Germinal center (tissue), 1 donor: ENCODE data around the gene SMTNL2.

Source experiments
- DNase-seq: peaks from one replicate; pipeline ENCODE4 v3.0.0; 2012; ENCODE audit warnings: mixed read lengths, low spot score

The SMTNL2 gene

DNA sequence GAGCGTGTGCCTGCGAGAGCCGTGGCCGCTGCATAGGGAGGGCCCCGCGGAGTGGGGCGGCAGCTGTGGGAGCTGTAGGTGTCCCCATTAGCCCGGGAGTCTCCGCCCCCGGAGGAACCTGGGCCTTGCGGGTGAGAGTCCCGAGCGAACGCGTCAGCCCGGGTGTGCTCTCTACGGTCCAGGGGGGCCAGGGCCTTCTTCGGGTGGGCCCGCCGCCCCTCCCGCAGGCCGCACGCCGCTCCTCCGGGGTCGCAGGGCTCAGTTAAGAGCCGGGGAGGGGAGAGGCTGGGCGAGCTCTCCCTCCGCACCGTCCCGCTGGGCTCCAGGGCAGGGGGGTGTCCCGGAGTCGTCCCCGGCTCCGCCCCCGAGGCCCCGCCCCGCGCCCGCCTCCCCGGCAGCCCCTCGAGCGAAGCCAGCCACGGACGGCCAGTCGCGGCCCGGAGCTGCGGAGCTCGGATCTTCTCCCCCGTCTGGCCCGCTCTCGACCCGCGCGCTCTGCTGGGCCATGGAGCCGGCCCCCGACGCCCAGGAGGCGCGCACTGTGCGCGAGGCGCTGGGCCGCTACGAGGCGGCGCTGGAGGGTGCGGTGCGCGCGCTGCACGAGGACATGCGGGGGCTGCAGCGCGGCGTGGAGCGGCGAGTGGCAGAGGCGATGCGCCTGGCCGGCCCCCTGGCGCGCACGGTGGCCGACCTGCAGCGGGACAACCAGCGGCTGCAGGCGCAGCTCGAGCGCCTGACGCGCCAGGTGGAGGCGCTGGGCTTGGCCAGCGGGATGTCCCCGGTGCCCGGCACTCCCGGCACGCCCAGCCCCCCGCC, at the start of gene SMTNL2:
TSS of gene SMTNL2 (plus strand) at position 429 of the 816 bp plus-strand sequence. CDS start at position 506, 77 bp downstream.
- DNase-seq: peak; percentile 50

DNA sequence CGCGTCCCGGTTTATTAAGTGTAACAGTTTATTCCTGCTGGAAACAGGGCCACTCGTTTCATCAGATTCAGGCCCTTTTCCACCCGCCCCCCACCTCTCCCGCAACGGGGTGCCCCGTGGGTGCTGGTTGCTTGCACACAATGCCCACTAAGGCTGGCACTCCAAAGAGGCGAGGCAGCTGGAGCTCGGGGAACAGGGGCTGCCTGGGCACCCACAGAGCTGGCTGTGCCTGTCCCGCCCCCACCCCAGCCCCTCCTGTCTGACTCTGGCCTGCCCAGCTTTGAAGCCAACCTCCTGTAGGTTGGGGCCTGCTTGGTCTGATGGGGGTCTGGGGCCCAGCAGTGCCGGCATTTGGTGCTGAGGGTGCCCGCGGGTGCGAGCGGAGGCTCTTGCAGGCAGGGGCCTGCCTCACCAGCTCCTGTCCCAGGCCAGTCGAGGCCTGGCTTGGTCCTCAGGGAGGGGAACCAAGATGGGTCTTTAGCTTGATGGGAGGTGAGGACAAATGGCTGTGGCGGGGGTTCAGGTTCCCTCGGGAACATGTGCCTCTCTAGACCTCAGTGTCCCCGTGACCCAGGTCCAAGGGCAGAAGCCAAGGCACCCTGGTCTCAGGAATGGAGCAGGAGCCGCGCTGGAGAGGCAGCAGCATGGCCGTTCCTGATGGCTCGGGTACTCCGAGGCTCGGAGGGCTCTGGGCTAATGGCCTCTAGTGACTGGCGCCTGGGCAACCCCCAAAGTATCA, 49.2 kb upstream of the SMTNL2 start:
- no peak for DNase-seq

DNA sequence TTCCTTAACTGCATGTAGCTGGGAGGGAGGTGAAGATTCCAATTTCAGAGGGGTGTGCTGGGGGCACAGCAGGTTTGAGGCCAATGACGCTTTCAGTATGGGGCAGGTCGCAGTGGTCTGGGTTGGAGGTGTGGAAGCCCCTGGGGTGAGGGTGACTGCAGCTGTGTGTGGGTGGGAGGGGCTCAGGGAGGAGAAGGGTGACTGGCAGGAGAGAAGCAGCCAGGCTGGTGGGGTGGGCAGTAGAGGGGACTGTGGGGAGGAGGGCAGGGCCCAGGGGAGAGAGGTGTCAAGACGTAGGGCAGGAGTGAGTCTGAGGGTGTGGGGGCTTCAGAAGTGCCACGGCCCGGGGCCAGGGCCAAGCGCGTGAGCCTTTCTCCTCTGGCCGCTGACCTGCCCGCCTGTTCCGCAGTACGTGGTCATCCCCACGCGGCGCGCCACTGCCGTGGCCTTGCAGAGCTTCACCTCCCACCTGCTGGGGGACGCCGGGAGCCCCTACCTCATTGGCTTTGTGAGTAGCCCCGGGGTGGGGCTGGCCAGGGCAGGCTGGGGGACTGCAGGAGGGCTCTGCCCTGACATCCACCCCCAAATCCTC, 48.6 kb upstream of the SMTNL2 start:
- no peak for DNase-seq

DNA sequence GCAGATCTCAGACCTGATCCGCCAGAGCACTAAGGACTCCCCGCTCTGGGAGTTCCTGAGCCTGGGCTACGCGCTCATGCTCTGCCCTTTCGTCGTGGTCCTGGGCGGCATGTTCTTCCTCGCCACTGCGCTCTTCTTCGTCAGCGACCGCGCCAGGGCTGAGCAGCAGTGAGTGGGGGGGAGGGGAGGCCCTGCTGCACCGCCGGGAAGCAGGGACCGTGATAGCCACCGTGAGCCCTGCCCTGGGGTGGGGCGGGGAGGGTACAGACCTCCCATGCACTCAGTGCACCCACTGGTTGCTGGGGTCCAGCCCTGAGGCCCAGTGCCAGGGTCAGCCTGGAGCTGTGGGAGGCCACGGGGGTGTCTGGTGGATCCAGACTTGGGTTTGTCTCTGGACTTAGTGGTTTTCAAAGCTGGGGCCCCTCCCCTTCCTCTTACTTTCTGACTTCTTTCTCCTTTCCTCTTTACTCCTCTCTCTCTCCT, 48.0 kb upstream of the SMTNL2 start:
- DNase-seq: no peak

DNA sequence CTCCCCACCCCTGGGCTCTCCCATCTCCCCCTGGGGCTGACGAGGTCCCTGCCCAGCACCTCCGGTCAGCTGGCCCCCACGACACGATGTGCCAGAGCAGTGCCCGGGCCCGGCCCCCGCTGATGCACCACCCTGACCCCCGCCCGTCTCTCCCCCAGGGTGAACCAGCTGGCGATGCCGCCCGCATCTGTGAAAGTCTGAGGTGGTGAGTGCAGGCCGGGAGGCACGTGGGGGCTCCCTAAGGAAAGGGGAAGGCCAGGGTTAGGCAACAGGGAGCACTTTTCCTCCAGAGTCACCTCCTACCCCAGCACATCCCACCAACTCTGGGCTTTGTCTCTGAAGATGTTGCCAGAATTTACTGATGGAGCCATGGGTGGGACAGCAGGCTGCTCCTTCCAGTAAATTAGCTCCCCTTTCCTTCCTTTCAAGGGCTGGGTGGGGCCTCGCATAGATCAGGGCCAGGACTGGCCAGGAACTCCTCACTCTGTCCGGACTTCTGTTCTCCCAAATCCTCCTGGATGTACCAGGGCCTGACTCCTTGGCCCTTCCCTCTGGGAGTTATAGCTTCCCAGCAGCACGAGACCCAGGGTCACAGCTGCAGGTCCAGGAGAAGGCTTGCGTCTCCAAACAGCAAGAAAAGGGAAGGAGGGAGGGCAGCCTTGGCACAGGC, 47.5 kb upstream of the SMTNL2 start:
- DNase-seq: no peak

DNA sequence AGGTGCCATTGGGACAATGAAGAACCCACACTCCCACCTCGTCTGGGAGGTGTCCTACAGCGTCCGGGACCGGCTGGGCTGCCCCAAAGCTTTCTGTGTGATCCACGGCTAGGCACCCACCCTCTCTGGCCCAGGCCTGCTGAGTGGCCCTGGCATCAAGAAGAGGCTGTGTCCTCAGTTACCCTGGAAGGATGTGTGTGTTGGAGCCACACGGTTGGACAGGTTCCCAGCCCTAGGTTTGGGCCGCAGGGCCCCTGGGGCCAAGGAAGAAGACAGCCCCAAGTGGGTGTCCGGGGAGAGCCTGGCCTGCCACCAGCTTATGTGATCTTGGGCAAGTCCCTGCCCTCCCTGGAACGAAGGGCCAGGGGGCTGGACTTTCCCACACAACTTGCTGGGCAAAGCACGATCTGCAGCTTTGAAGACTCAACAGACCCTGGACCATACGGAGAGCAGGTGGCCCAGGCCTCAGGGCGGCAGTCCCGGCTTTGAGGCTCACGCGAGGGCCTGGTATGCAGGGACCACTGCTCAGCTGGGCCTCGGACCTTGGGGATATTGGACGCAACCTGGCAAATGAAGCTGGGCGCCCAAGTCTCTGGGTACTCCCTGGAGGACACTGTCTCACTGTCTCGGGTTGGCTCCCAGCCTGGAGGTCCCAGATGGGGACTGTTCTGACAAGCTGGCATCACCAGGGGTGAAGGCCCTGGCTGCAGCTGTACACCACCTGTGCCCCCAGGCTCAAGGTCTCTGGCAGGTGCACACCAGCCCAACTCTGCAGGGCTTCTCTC, 46.7 kb upstream of the SMTNL2 start:
- no peak for DNase-seq

DNA sequence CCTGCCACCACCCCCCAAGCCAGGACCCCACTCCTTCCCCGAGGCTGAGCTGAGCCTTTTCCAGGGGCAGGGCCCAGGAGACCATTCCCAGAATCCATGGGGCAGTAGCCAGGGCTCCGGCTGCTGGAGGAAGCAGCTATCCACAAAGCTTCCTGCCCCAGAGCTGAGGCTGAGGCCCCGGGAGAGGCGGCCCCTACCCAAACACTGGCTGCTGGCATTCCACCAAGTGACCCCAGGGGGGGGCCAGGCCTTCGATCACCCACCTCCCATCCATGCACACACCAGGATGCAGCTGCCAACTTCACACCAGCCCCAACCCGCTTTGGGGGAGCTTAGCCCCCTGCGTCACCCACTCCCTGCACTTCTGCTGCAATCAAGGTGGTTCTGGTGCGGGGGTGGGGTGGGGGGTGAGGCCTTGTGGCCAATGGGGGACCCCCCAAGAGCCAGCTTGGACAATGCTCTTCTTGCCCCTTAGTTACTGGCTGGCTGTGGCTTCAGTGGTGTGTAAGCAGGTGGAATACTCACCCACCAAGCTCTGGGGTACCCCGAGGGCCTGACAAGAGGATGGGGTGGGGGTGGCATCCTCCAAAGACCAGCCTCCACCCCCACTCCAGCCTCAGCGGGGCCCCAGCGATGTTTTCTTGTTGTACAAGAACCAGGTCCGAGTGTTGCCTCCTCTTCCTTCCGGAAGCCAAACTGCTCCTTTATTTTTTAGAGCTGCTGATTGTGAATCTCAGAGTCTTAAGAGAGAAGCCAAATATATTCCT, 45.9 kb upstream of the SMTNL2 start:
- no peak for DNase-seq

DNA sequence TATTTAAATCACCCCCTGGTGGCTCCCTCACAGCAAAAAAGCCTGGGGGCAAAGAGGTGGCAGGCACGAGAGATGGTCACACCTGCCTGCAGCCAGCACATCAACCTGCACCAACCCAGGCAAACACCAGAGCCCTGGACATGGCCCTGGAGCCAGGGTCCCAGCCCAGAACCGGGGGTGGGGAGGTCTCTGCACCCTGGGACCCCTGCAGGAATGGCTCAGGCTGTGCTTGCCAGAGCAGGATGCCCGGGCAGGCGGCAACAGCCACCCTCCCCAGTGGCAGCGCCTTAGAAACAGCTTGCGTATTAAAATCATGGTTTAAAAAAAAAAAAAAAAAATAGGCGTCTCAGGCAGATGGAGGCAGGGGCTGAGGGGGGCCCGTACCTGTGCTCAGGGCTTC, 45.3 kb upstream of the SMTNL2 start:
- no peak for DNase-seq

DNA sequence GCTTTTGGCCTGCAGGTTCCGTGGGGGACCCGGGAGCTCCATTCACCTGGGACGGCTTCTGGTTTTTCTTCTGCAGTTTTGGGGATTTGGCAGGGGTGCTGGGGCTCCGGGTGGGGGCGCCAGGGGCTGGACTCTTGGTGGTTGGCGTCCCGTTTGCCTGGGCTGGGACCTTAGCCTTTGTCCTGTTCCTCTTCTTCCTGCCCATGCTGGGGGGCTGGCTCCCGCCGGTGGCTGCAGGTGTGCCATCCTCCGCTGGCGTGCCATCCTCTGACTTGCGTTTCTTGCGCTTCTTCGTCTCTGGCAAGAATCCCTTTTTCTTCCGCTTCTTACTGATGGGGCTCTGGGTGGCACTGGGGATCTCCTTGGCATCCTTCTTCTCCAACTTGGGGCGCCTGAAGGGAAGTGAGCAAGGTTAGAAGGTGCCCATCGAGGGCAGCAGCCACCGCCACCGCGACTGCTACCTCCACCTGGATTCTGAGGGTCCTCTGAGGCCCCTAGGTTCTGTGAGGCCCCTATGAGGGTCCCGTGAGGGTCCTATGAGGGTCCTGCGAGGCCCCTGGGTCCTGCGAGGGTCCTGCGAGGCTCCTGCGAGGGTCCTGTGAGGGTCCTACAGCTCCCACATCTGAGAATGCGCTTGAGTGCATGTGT, 44.6 kb upstream of the SMTNL2 start:
- no peak for DNase-seq

DNA sequence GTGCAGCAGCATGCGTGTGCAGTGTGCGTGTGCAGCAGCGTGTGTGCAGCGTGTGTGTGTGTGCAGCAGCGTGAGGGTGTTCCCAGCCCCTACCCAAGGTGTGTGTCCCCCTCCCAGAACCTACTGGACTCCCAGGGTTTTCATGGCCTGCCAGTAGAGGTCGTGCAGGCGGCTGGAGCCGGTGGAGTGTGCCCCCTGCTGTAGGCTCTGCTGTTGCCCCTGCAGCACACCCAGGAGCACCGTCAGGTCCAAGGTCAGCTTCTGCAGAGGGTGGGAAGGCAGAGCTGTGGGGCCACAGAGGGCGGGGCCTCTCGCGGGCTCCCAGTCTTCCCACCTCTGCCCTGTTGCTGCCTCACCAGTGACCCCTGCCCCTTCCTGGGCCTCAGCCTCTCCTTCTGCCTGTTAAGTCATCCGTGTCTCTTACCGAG, 44.1 kb upstream of the SMTNL2 start:
- DNase-seq: no peak

DNA sequence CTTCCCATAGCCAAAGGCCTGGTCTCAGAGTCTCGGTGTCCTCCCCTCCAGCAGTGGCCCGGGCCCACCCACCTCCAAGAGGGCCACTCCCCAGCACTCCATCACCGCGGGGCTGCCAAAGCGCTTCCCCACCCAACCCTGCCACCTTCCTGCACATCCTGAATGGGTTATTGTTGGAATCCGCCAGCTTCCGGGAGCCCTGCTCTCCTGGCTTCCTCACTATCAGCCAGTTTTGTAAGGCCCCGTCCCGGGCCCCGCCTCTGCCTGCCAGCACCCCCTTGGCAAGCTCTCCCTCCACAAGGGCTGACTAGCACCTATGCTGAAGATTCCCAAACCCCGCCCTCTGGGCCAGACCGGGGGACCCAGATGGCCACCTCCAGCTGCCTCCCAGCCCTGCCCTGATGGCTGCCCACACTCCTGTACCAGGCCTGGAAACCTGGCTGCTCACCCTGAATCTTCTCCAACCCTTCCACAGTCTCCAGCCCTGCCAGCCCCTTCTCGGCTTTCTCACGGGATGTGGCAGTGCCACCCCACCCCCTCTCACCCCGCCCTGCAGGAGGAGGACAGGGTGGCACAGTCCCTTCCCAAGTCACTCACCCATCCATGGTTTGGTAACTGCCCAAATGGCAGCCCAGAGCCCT, 43.5 kb upstream of the SMTNL2 start:
- DNase-seq: no peak

DNA sequence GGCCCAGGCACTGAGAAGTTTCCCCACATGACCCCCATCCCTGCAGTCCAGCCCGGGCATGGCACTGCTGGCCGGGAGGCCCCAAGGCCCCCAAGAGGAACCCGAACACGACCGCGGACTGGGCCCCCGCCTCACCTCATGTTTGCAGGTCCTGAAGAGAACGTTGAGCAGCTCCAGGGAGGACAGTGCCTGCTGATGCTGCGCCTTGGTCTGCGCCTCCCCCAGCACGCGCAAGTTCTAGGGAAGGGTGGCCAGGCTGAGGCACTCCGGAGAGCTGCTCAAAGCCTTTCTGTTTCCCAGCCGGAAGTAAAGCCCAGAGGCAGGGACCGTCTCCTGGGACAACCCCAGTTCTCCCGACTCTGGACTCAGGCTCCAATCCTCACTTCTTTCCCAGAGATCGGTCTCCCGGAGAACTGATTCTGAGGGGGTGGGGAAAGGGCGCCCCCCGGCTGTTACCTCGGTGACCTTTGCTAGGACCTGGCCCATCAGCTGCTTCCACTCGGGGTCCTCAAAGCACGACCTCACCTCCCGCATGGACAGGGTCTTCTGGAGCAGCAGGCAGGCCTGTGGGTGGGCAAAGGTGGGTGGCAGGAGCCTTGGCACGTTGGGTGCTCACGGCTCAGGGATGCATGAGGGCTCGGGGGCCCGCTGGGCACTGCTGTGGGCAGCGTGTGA, 42.9 kb upstream of the SMTNL2 start:
- no peak for DNase-seq

DNA sequence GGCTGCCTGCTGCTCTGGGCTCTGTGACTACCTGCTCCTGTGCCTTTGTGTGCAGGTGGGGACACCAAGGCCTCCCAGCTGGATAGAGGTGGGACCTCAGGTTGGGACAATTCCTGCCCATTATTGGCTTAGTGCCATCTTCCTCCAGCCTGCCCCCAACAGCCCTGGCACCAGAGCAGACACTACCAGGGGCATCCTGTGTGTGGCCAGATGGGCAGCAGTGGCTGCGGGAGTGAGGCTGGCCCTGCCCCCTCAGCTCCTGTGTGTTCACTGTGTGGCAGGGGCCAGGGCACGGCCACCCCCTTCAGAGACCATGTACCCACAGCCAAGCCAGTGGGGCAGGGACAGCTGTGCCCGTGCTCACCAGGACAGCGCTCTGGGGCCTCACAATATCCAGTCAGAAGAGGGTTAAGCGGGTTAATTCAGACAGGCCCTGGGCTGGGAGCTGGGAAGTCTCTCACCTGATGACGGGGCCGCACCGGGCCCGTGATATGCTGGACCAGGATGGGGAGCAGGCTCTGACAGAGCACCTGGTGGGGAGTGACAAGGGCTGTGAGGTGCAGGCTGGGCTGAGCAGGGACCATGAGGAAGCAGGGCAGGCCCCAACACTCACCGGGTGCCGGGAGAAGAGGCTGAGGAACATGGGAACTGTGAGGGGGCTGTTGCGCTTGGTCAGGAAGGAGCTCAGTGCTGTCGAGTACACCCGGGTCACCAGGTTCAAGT, 42.2 kb upstream of the SMTNL2 start:
- DNase-seq: no peak

DNA sequence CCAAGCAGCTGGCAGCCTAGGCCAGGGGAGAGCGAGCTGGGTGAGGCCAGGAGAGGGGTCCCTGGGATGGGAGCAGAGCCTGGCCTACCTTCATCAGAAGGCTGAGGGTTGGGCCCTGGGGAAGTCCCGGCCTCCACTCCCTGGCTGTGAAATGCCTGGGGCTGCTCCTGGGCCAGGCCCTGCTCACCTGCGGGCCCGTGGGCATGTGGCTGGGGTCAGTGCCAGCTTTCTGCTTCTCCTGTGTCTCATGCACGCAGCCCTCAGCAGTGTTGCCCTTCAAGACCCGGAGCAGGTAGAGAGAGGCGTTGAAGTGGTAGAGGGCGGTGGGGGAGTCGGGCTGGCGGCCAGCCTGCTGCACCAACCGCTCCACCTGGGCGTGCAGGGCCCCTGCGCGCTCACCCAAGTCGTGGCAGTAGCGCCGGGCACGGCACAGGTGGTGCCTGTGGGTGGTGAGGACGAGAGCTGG, 41.6 kb upstream of the SMTNL2 start:
- no peak for DNase-seq

DNA sequence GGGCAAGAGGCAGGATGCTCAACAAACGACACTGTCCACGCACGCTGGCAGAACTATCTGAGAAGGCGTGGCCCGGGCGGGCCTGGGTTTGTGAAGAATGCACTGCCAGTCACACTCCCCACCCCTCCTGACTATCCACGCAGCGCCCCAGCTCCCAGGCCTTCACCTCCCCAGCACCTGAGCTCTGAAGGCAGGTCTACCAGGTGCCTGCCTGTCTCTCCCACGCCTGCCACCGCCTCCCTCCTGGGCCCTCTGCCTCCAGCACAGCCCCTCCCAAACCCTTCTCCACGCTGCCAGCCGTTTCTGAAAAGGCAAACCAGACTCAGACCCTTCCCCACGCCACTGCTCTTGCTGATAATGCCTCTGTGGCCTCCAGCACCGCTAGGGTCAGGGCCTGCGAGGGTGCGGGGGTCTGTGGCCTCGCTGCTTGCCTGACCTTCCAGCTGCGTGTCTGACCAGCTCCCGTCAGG, 40.7 kb upstream of the SMTNL2 start:
- DNase-seq: no peak

DNA sequence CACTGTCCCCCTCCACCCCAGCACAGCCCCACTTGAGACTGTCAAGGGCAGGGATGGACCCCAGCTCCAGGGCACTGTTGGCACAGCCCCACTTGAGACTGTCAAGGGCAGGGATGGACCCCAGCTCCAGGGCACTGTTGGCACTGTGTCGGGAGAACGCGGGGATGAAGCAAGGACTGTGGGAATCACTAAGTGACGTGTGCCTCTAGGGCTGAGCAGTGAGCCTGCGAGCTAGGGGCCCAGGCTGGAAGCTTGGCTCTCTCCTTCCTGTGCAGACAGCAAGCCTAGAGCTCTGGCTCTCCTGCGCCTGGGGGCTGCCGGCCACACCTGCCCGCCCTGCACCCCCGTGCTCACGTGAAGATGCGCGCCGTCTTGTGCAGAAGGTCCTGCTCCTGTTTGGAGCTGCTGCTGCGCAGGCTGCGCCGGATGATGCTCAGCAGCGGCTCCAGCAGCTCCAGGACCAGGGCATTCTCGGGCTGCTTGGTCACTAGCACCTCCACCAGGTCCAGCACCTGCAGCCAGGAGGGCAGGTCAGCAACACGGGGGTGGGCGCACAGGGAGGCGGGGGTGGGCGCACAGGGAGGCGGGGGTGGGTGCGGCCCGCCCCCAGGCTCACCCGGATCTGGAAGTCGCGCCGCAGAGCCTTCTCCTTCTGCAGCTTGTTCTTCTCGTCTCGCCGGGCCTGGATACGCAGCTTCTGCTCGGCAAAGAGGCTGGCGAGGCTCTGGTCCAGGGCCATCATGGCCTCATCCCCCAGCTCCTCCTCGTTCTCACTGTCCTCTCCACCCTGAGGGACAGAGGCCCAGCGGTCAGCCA, 40.0 kb upstream of the SMTNL2 start:
- no peak for DNase-seq

DNA sequence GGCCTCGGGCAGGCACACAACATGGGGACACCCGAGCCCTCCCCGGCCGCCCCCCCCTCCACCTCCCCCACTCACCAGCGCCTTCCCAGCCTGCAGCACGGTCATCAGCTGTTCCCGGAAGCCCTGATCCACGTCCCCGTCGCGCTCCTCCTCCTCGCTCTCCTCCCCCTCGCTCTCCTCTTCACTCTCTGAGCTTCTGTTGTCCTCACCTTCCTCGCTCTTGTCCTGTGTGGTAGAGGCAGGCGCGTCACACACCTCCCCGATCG, 39.4 kb upstream of the SMTNL2 start:
- no peak for DNase-seq
